ENCODE data around the gene FRMD8.

DNA sequence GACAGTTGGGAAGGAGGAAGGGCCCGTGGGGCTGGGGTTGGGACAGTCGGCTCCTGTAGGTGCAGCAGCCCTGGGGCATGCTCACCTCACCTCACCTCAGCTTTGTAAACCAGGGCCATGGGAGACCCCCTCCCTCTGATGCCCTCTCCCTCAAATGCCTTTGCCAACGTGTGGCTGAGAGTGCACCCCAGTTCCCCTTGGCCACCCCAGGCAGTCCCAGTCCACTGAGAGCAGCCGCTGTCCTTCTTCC is 31.9 kb downstream of the FRMD8 start:
- TF ChIP-seq POLR2A (IDR thresholded peaks at IDR 0.05; ENCODE audit: low read depth, low read length): no peak; the same call in 1 of the 2 replicates
- TF ChIP-seq, protein P1, sequence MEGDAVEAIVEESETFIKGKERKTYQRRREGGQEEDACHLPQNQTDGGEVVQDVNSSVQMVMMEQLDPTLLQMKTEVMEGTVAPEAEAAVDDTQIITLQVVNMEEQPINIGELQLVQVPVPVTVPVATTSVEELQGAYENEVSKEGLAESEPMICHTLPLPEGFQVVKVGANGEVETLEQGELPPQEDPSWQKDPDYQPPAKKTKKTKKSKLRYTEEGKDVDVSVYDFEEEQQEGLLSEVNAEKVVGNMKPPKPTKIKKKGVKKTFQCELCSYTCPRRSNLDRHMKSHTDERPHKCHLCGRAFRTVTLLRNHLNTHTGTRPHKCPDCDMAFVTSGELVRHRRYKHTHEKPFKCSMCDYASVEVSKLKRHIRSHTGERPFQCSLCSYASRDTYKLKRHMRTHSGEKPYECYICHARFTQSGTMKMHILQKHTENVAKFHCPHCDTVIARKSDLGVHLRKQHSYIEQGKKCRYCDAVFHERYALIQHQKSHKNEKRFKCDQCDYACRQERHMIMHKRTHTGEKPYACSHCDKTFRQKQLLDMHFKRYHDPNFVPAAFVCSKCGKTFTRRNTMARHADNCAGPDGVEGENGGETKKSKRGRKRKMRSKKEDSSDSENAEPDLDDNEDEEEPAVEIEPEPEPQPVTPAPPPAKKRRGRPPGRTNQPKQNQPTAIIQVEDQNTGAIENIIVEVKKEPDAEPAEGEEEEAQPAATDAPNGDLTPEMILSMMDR (conservative IDR thresholded peaks at IDR 0.05; ENCODE audit: low read depth, low read length): no peak
- TF ChIP-seq, protein P2, sequence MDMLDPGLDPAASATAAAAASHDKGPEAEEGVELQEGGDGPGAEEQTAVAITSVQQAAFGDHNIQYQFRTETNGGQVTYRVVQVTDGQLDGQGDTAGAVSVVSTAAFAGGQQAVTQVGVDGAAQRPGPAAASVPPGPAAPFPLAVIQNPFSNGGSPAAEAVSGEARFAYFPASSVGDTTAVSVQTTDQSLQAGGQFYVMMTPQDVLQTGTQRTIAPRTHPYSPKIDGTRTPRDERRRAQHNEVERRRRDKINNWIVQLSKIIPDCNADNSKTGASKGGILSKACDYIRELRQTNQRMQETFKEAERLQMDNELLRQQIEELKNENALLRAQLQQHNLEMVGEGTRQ (IDR thresholded peaks at IDR 0.05; ENCODE audit: low read depth, low read length): no peak
- TF ChIP-seq RAD21 (IDR thresholded peaks at IDR 0.05; ENCODE audit: low read length): no peak
- TF ChIP-seq RCOR1 (IDR thresholded peaks at IDR 0.05; ENCODE audit: insufficient replicate concordance, low read length): no peak
- TF ChIP-seq MXI1 (IDR thresholded peaks at IDR 0.05; ENCODE audit: borderline replicate concordance, low read depth, low read length): no peak
- TF ChIP-seq MAZ (IDR thresholded peaks at IDR 0.05; ENCODE audit: borderline replicate concordance, low read depth, low read length): no peak
- no peak for TF ChIP-seq RFX5 (IDR thresholded peaks at IDR 0.05; ENCODE audit: low read depth, low read length)
- TF ChIP-seq FOS (IDR thresholded peaks at IDR 0.05; ENCODE audit: low read depth, low read length): no peak
- TF ChIP-seq BHLHE40 (IDR thresholded peaks at IDR 0.05; ENCODE audit: low read depth, low read length): no peak
- TF ChIP-seq CEBPB (IDR thresholded peaks at IDR 0.05; ENCODE audit: low read depth, low read length): no peak
- TF ChIP-seq, protein P3, sequence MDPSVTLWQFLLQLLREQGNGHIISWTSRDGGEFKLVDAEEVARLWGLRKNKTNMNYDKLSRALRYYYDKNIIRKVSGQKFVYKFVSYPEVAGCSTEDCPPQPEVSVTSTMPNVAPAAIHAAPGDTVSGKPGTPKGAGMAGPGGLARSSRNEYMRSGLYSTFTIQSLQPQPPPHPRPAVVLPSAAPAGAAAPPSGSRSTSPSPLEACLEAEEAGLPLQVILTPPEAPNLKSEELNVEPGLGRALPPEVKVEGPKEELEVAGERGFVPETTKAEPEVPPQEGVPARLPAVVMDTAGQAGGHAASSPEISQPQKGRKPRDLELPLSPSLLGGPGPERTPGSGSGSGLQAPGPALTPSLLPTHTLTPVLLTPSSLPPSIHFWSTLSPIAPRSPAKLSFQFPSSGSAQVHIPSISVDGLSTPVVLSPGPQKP (IDR thresholded peaks at IDR 0.05; ENCODE audit: borderline replicate concordance, low read depth, low read length): no peak
- no peak for TF ChIP-seq NFE2L2 (IDR thresholded peaks at IDR 0.05; ENCODE audit: low read depth, low read length)
- TF ChIP-seq MAFK (IDR thresholded peaks at IDR 0.05; ENCODE audit: low read depth, low read length): no peak

Measured in IMR-90 (cell line).